Stimulated activated naive B cell treated with anti-CD40 and anti-IgM and Interleukin-4, amounts not matched to agents 10 μg/mL and 1 μg/mL and 100 μg/mL, for 72 hours (primary cell): ENCODE results near the gene GALP.
"Not testable (repeated sequence)": the region's sequence is repeated elsewhere in the genome, so short reads cannot be mapped to it uniquely, and the experiment has no call there.

Experiments
- ATAC-seq, 2 donors: fragments of 150-1000 bp; cut with Tn5 transposase; replicated peaks; 2 replicates each; pipeline ENCODE4 v1.10.0; 2021; ENCODE audit warnings: moderate library complexity in 1 of 2
- DNase-seq: peaks from one replicate; pipeline ENCODE4 v3.0.0; 2021
- H3K27ac Mint-ChIP-seq: one replicate; pipeline ENCODE4 v1.8.0; 2022; ENCODE audit warnings: mild to moderate bottlenecking, mixed read lengths
- H3K27me3 Mint-ChIP-seq, 2 donors: one replicate each; pipeline ENCODE4 v1.8.0; 2022; ENCODE audit warnings: mixed read lengths in 2 of 2
- H3K36me3 Mint-ChIP-seq, 2 donors: one replicate each; pipeline ENCODE4 v1.8.0; 2022; ENCODE audit warnings: mixed read lengths in 2 of 2, mild to moderate bottlenecking in 1 of 2
- H3K4me1 Mint-ChIP-seq, 2 donors: one replicate each; pipeline ENCODE4 v1.8.0; 2022; ENCODE audit warnings: mixed read lengths in 2 of 2, mild to moderate bottlenecking in 1 of 2
- H3K4me3 Mint-ChIP-seq, 2 donors: one replicate each; pipeline ENCODE4 v1.8.0; 2022; ENCODE audit warnings: mild to moderate bottlenecking in 2 of 2, mixed read lengths in 2 of 2, moderate library complexity in 1 of 2
- H3K9me3 Mint-ChIP-seq, 2 donors: one replicate each; pipeline ENCODE4 v1.8.0; 2022; ENCODE audit warnings: mixed read lengths in 2 of 2, mild to moderate bottlenecking in 1 of 2

GALP gene

GRCh38 chr19:56142087-56142787 is 33.6 kb upstream of the GALP start:
- Mint-ChIP-seq H3K27ac (peak overlapping the region; percentile 95), H3K4me1 (peaks cover 26 to 38% of the 10 kb centered on the region in 2 donors), H3K27me3 (no peaks in the 10 kb centered on the region), H3K36me3 (peaks cover 7 to 9% of the 10 kb centered on the region in 2 donors), H3K9me3 (no peaks in the 10 kb centered on the region), H3K4me3 (peak overlapping the region; percentile 88 to 89)
- no peak for DNase-seq
- no peak for ATAC-seq

- no peaks in the 10 kb centered on the region for H3K9me3 Mint-ChIP-seq
- no peak overlapping the region for H3K27ac Mint-ChIP-seq
- peaks cover 26 to 38% of the 10 kb centered on the region in 2 donors for H3K4me1 Mint-ChIP-seq
- H3K36me3 Mint-ChIP-seq = peaks cover 13 to 16% of the 10 kb centered on the region in 2 donors
- no peak overlapping the region for H3K4me3 Mint-ChIP-seq
- DNase-seq = no peak
- H3K27me3 Mint-ChIP-seq = no peaks in the 10 kb centered on the region
- ATAC-seq = no peak
Measured at GRCh38 chr19:56142897-56143434, 32.8 kb upstream of the GALP start.

GRCh38 chr19:56144376-56144775 is 31.4 kb upstream of the GALP start:
- Mint-ChIP-seq H3K27ac (no peak overlapping the region), H3K27me3 (no peaks in the 10 kb centered on the region), H3K4me3 (no peak overlapping the region), H3K4me1 (peaks cover 22 to 38% of the 10 kb centered on the region in 2 donors), H3K36me3 (peaks cover 21 to 29% of the 10 kb centered on the region in 2 donors), H3K9me3 (no peaks in the 10 kb centered on the region)
- DNase-seq (no peak), ATAC-seq (no peak)

GRCh38 chr19:56144831-56145230 is 31.0 kb upstream of the GALP start:
- Mint-ChIP-seq H3K4me3 (no peak overlapping the region), H3K4me1 (peaks cover 20 to 34% of the 10 kb centered on the region in 2 donors), H3K27ac (no peak overlapping the region), H3K9me3 (peaks cover 0 to 2% of the 10 kb centered on the region in 2 donors), H3K27me3 (no peaks in the 10 kb centered on the region), H3K36me3 (peaks cover 25 to 34% of the 10 kb centered on the region in 2 donors)
- DNase-seq (no peak), ATAC-seq (no peak)

GRCh38 chr19:56145698-56146097 is 30.1 kb upstream of the GALP start:
- Mint-ChIP-seq H3K9me3 (peaks cover 0 to 2% of the 10 kb centered on the region in 2 donors), H3K4me1 (peaks cover 15 to 29% of the 10 kb centered on the region in 2 donors), H3K27me3 (no peaks in the 10 kb centered on the region), H3K27ac (no peak overlapping the region), H3K36me3 (peaks cover 30 to 40% of the 10 kb centered on the region in 2 donors), H3K4me3 (no peak overlapping the region)
- DNase-seq (no peak), ATAC-seq (no peak)

GRCh38 chr19:56146904-56147303 is 28.9 kb upstream of the GALP start:
- Mint-ChIP-seq H3K27ac (no peak overlapping the region), H3K27me3 (no peaks in the 10 kb centered on the region), H3K36me3 (peaks cover 30 to 43% of the 10 kb centered on the region in 2 donors), H3K4me3 (no peak overlapping the region), H3K4me1 (peaks cover 17 to 26% of the 10 kb centered on the region in 2 donors), H3K9me3 (peaks cover 0 to 2% of the 10 kb centered on the region in 2 donors)
- DNase-seq (no peak), ATAC-seq (no peak)

GRCh38 chr19:56147307-56147706 is 28.5 kb upstream of the GALP start:
- H3K27ac Mint-ChIP-seq = no peak overlapping the region
- H3K4me1 Mint-ChIP-seq = peaks cover 15 to 22% of the 10 kb centered on the region in 2 donors
- H3K27me3 Mint-ChIP-seq = no peaks in the 10 kb centered on the region
- ATAC-seq = no peak
- H3K4me3 Mint-ChIP-seq = no peak overlapping the region
- H3K36me3 Mint-ChIP-seq = peaks cover 30 to 43% of the 10 kb centered on the region in 2 donors
- H3K9me3 Mint-ChIP-seq = peaks cover 0 to 2% of the 10 kb centered on the region in 2 donors
- DNase-seq = no peak

- Mint-ChIP-seq H3K36me3 (peaks cover 28 to 40% of the 10 kb centered on the region in 2 donors), H3K27me3 (no peaks in the 10 kb centered on the region), H3K27ac (no peak overlapping the region), H3K9me3 (peaks cover 0 to 2% of the 10 kb centered on the region in 2 donors), H3K4me3 (no peak overlapping the region), H3K4me1 (peaks cover 12 to 18% of the 10 kb centered on the region in 2 donors)
- DNase-seq = no peak
- no peak for ATAC-seq
Measured at GRCh38 chr19:56148096-56148495, 27.7 kb upstream of the GALP start.

- not testable (repeated sequence) for ATAC-seq, H3K9me3 Mint-ChIP-seq, H3K4me3 Mint-ChIP-seq, DNase-seq, H3K27me3 Mint-ChIP-seq, H3K27ac Mint-ChIP-seq
- peaks cover 31 to 44% of the 10 kb centered on the region in 2 donors for H3K36me3 Mint-ChIP-seq
- peaks cover 12 to 14% of the 10 kb centered on the region in 2 donors for H3K4me1 Mint-ChIP-seq
Measured at GRCh38 chr19:56148955-56149655, 26.7 kb upstream of the GALP start.

GRCh38 chr19:56149656-56150038 is 26.2 kb upstream of the GALP start:
- no peak overlapping the region for H3K27ac Mint-ChIP-seq

GRCh38 chr19:56150358-56150757 is 25.4 kb upstream of the GALP start:
- Mint-ChIP-seq H3K27me3 (no peaks in the 10 kb centered on the region), H3K36me3 (peaks cover 31 to 52% of the 10 kb centered on the region in 2 donors), H3K4me3 (no peak overlapping the region)

More at GRCh38 chr19:56149656-56150038, 26.2 kb upstream of the GALP start:
- H3K27me3 Mint-ChIP-seq = no peaks in the 10 kb centered on the region
- ATAC-seq = no peak
- peaks cover 0 to 2% of the 10 kb centered on the region in 2 donors for H3K9me3 Mint-ChIP-seq
- DNase-seq = no peak
- peaks cover 31 to 45% of the 10 kb centered on the region in 2 donors for H3K36me3 Mint-ChIP-seq
- no peak overlapping the region for H3K4me3 Mint-ChIP-seq
- H3K4me1 Mint-ChIP-seq = peaks cover 9% of the 10 kb centered on the region in 2 donors

GRCh38 chr19:56152644-56153043 is 23.2 kb upstream of the GALP start:
- Mint-ChIP-seq H3K4me3 (no peak overlapping the region), H3K27me3 (no peaks in the 10 kb centered on the region), H3K9me3 (peaks cover 0 to 2% of the 10 kb centered on the region in 2 donors), H3K36me3 (peaks cover 23 to 65% of the 10 kb centered on the region in 2 donors), H3K4me1 (peaks cover 8 to 10% of the 10 kb centered on the region in 2 donors), H3K27ac (no peak overlapping the region)
- DNase-seq (no peak), ATAC-seq (no peak)

More at GRCh38 chr19:56150358-56150757, 25.4 kb upstream of the GALP start:
- peak overlapping the region; percentile 20 for H3K27ac Mint-ChIP-seq
- no peak for DNase-seq
- peaks cover 8 to 10% of the 10 kb centered on the region in 2 donors for H3K4me1 Mint-ChIP-seq
- H3K9me3 Mint-ChIP-seq = peaks cover 0 to 2% of the 10 kb centered on the region in 2 donors
- ATAC-seq = no peak

GRCh38 chr19:56153507-56153906 is 22.3 kb upstream of the GALP start:
- ATAC-seq (no peak), DNase-seq (no peak)
- no peaks in the 10 kb centered on the region for H3K27me3 Mint-ChIP-seq
- no peak overlapping the region for H3K4me3 Mint-ChIP-seq
- no peak overlapping the region for H3K27ac Mint-ChIP-seq
- peaks cover 0 to 2% of the 10 kb centered on the region in 2 donors for H3K9me3 Mint-ChIP-seq
- H3K36me3 Mint-ChIP-seq = peaks cover 22 to 65% of the 10 kb centered on the region in 2 donors
- H3K4me1 Mint-ChIP-seq = peaks cover 8 to 10% of the 10 kb centered on the region in 2 donors

GRCh38 chr19:56155124-56155687 is 20.6 kb upstream of the GALP start:
- Mint-ChIP-seq H3K27ac (no peak overlapping the region), H3K36me3 (peaks cover 22 to 63% of the 10 kb centered on the region in 2 donors), H3K4me3 (no peak overlapping the region), H3K27me3 (no peaks in the 10 kb centered on the region), H3K4me1 (peaks cover 10 to 11% of the 10 kb centered on the region in 2 donors), H3K9me3 (peaks cover 6% of the 10 kb centered on the region in 2 donors)
- no peak for DNase-seq
- ATAC-seq = peak in 1 of 2 donors; percentile 25
